GM21619 (cell line): ENCODE data around the gene MYL3.
A peak's percentile ranks its signal among the peaks of the same experiment; 100 is the strongest.
"Not testable (repeated sequence)": the region's sequence is repeated elsewhere in the genome, so short reads cannot be mapped to it uniquely, and the experiment has no call there.

ENCODE experiments used
- ATAC-seq: cut with Tn5 transposase; IDR thresholded peaks from one replicate; pipeline ENCODE4 v1.9.1; 2021; ENCODE audit not compliant: unreplicated experiment

The MYL3 gene

GRCh38 chr3:46863261-46863782, at the start of gene MYL3:
TSS of gene MYL3 (minus strand) at chr3:46863444. CDS start at chr3:46863390, 54 bp downstream.
- no peak for ATAC-seq

DNA sequence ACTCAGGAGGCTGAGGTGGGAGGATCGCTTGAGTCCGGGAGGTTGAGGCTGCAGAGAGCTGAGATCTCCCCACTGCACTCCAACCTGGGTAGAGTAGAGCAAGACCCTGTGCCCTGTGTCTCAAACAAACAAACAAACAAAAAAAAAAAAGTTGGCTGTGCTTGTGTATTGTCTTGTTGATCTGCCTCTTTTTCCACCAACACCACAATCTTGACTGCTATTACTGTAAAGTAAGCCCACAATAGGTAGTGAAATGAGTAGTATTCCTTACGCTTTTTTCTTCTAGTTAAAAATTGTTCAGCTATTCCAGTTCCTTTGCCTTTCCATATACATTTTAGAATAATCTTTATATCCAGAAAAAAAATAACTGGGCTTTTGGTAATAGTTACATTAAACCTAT, 49.7 kb upstream of the MYL3 start:
- ATAC-seq: no peak

DNA sequence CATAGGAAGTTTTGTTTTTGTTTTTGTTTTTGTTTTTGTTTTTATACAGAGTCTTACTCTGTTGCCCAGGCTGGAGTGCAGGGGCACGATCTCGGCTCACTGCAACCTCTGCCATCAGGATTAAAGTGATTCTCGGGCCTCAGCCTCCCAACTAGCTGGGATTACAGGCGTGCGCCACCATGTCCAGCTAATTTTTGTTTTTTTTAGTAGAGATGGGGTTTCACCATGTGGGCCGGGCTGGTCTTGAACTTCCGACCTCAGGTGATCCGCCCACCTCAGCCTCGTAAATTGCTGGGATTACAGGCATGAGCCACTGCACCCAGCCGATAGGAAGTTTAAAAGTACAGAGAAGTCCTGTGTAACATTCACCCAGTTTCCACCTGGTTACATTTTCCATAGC, 47.7 kb upstream of the MYL3 start:
- ATAC-seq: not testable (repeated sequence)

DNA sequence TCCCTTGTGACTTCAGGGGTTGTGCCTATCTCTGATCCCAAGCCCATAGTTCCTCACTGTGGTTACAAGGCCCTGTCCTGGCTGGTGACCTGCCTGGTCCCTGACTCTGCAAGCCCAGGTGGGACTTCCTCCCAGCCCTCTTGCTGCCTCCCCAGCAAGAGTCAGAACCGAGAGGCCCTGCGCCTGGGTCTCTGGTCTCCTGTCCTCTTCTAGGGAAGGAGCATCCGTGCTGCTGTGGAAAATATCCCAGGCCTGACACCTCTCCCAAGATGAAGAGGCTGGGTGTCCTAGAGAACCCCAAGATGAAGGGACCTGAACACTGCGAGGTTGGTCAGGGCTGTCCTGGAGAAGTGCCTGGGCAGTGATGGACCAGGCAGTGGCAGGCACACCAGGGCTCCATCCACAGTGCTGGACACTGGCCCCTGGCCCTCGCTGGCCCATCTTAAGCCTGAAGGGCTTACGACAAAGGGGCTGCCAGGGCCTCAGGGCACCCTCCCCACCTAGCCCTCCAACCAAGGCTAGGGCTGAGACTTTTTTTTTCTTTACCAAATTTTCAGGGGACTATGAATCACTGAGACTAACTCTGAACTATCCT, 47.0 kb upstream of the MYL3 start:
- ATAC-seq: no peak

- peak; percentile 51 for ATAC-seq
Measured at GRCh38 chr3:46909535-46910161, 46.4 kb upstream of the MYL3 start.

DNA sequence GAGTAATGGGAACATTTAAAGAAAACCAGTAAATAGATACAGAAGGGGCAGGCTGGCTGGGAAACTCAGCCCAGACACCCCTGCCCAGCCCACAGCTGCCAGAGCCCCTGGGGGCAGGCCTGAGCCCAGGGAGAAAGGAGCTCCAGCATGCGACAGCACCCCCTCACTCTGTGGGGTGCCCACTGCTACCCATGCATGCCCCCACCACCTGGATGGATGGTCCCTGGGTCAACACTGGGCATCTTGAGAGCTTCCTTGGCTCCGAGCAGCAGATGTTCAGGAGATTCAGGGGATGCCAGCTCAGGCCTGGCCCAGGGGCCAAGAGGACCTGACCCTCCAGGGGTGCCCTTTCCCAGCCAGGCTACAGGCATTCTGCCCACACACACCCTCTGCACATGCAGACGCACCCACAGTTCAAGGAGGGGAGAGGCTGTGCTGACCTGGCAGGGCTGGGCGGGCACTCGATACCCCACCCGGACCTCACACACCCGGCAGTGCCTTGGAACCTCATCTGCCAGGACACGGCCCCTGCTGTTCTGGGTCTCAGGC, 45.8 kb upstream of the MYL3 start:
- ATAC-seq: no peak

- no peak for ATAC-seq
Measured at GRCh38 chr3:46908294-46908985, 45.2 kb upstream of the MYL3 start.

- ATAC-seq: no peak
Measured at GRCh38 chr3:46907960-46908293, 44.7 kb upstream of the MYL3 start.

DNA sequence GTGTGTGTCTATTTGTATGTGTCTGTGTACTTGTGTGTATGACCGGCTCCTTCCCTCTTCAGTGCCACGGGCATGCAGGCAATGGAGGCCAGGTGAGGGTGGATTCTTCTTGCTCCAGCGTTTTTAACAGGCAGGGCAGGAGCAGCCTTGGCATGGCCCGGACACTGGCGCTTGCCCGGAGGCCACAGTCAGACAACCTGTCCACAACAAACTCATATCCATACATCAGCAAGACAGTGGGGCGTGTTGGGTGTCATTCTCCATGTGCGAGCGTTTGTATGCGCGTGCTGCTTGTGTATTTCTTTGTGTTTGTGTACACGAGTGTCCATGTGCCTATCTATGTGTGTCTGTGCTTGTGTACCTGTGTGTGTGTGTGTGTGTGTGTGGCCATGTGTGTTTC, 44.0 kb upstream of the MYL3 start:
- no peak for ATAC-seq

DNA sequence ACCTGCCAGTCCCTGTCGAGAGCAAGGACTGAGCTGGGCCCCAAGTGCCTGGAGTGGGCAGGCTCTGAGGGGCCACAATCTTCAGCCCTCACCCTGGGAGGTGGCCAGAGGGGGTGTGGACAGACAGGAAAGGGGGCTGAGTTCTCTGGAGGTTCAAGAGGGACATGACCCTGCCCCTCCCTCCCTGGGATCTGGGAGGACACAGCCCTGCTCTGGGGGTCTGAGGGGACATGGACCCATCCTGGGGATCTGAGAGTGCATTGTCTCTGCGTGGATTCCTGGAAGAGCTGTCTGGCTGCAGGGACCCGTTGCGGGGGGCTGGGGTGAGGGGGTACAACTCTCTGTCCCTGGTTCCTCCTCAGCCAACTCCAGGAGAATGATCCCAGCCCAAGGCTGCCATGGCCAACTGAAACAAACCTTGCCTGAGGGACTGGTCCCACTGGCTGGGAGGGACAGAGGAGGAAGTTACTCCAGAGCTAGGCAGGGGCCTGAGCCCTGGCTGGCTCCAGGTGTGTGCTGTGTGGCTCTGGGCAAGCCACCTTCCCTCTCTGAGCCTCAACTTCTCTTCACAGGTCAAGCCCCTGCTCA, 43.3 kb upstream of the MYL3 start:
- ATAC-seq: no peak

GRCh38 chr3:46905661-46906451, 42.6 kb upstream of the MYL3 start:
- ATAC-seq: no peak

DNA sequence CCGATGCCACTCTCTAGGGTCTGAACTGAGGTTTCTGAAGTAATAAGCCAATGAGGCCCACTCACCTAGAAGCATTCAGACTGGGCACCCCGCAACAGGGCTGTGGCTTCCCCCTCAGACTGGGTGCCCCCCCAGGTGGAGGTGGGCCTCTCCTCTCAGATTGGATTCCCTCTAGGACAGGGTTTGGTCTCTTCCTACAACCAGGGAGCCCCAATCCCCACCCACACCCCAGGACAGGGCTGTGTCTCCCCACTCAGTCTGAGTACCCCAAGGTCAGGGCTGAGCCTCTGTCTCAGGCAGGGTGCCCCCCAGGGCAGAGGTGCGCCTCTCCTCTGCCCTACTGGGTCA, 41.9 kb upstream of the MYL3 start:
- no peak for ATAC-seq

- no peak for ATAC-seq
Measured at GRCh38 chr3:46904303-46905212, 41.3 kb upstream of the MYL3 start.

DNA sequence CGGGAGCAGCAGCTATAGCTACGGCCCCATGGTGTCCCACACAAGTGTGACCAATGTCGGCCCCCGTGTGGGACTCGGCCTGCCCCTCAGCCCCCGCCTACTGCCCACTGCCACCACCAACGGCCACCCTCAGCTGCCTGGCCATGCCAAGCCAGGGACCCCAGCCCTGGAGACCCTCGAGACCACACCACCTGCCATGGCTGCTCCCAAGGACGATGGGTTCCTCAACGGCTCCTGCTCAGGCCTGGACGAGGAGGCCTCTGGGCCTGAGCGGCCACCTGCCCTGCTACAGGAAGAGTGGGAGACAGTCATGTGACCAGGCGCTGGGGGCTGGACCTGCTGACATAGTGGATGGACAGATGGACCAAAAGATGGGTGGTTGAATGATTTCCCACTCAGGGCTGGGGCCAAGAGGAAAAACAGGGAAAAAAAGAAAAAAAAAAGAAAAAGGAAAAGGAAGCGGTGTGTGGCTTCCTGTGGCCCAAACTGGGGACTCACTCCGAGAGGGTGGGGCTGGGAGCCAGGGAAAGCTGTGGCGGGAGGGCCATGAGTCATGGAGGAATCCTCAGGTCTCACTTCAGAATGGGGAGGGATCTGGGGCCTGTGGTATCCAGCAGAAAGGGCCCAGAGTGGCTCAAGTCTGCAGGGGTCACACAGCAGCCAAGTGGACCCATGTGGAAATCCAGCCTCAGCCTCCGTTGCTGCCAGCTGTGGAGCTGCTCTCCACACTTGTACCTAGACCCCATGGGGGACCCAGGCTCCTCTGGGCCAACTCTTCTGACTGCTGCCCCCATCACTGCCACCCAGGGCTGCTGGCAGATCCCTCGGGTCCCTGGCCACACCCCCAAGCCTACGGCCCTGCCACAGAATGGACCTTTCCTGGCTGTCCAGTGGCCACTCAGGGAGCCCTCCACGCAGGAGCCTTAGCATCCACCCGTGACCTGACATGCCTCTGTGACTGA, 40.4 kb upstream of the MYL3 start:
- no peak for ATAC-seq

DNA sequence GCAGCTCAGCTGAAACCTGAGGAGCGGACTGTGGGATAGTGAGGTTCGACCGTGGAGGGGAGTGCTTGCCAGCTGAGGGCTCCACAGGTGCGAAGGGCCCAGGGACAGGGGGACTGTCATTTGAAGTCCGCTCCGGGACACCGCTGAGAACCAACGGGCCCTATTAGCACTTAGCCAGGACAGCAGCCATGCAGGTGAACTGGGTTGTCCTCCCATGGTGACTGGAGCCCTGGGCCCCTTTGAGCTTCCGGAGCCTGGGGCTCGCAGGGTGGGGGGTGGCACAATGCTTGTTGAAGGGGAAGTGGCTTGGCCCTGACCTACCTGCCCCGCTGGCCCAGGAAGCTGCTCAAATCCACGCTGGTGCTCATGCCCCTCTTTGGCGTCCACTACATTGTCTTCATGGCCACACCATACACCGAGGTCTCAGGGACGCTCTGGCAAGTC, 39.0 kb upstream of the MYL3 start:
- no peak for ATAC-seq

GRCh38 chr3:46901591-46902187, 38.4 kb upstream of the MYL3 start:
- ATAC-seq: no peak

DNA sequence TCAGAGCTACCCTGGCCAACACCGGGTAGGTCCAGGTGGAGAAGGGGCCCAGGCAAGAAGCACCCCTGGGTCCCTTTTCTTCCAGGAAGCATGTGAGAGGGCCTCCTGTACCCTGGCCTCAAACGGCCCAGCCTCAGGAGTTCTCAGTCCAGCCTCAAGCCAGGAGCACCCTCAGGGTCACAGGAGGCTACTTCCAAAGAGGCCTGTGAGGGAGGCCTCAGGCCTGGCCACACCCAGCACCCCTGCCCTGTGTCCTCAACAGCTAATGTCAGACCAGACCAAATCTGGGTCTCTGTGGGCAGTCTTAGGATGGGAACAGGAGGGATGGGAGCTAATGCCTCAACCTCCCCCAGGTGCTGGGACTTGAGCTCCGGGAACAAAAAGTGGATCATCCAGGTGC, 37.8 kb upstream of the MYL3 start:
- no peak for ATAC-seq

GRCh38 chr3:46900356-46900755, 37.1 kb upstream of the MYL3 start:
- no peak for ATAC-seq

GRCh38 chr3:46900007-46900292, 36.7 kb upstream of the MYL3 start:
- ATAC-seq: no peak
